ENCODE data around the gene ZNF526.

The ZNF526 gene

GRCh38 chr19:42196011-42197001 is 23.8 kb upstream of the ZNF526 start:
- DNase-seq (ENCODE audit: low read depth), result no peak

- DNase-seq (ENCODE audit: low read depth), result no peak
Measured at GRCh38 chr19:42197375-42197817, 22.7 kb upstream of the ZNF526 start.

- DNase-seq (ENCODE audit: low read depth), result no peak
Measured at GRCh38 chr19:42198676-42199439, 21.3 kb upstream of the ZNF526 start.

- no peak for DNase-seq (ENCODE audit: low read depth)
Measured at GRCh38 chr19:42199440-42200115, 20.5 kb upstream of the ZNF526 start.

GRCh38 chr19:42200116-42200715 is 19.9 kb upstream of the ZNF526 start:
- no peak for DNase-seq (ENCODE audit: low read depth)

GRCh38 chr19:42201489-42202289 is 18.4 kb upstream of the ZNF526 start:
- DNase-seq (ENCODE audit: low read depth), result no peak

GRCh38 chr19:42202290-42202880 is 17.7 kb upstream of the ZNF526 start:
- DNase-seq (ENCODE audit: low read depth), result no peak

GRCh38 chr19:42203700-42204099 is 16.4 kb upstream of the ZNF526 start:
- DNase-seq (ENCODE audit: low read depth), result no peak

GRCh38 chr19:42204664-42205063 is 15.4 kb upstream of the ZNF526 start:
- DNase-seq (ENCODE audit: low read depth), result no peak

GRCh38 chr19:42206871-42207755 is 13.0 kb upstream of the ZNF526 start:
- DNase-seq (ENCODE audit: low read depth), result no peak

GRCh38 chr19:42207767-42208271 is 12.3 kb upstream of the ZNF526 start:
- no peak for DNase-seq (ENCODE audit: low read depth)

- DNase-seq (ENCODE audit: low read depth), result no peak
Measured at GRCh38 chr19:42208612-42209011, 11.5 kb upstream of the ZNF526 start.

GRCh38 chr19:42212886-42213285 is 7.2 kb upstream of the ZNF526 start:
- no peak for DNase-seq (ENCODE audit: low read depth)

GRCh38 chr19:42214810-42215485 is 5.2 kb upstream of the ZNF526 start:
- no peak for DNase-seq (ENCODE audit: low read depth)

- peak; percentile 24 for DNase-seq (ENCODE audit: low read depth)
Measured at GRCh38 chr19:42216653-42217519, 3.2 kb upstream of the ZNF526 start.

GRCh38 chr19:42217520-42218437 is 2.3 kb upstream of the ZNF526 start, which contains the start of gene DEDD2:
Gene DEDD2, minus strand, starts transcription at chr19:42217677. Its CDS starts 670 bp downstream, at chr19:42217007.
- peak; percentile 97 for DNase-seq (ENCODE audit: low read depth)

- DNase-seq (ENCODE audit: low read depth), result no peak
Measured at GRCh38 chr19:42220751-42221097, 612 bp downstream of the ZNF526 start.
